Measurements from ENCODE around the gene SNX4. TPM values are rescaled to one million over a fixed set of nuclear protein-coding genes. Genes with fewer than 3 reads are reported as not detected.

SNX4 gene
- total and polyA plus RNA-seq, 4 donors: 25.9 to 54.6 (median 35.2) TPM

GRCh38 chr3:125482406-125482805 lies 37.6 kb downstream of the SNX4 start (continued):
- TF ChIP-seq REST (IDR thresholded peaks at IDR 0.05): peak; percentile 36
- TF ChIP-seq, protein P1, sequence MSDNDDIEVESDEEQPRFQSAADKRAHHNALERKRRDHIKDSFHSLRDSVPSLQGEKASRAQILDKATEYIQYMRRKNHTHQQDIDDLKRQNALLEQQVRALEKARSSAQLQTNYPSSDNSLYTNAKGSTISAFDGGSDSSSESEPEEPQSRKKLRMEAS (IDR thresholded peaks at IDR 0.05): peak; percentile 44
- peak; percentile 100 for TF ChIP-seq SP1 (IDR thresholded peaks at IDR 0.05)
- no peak for TF ChIP-seq GABPA (IDR thresholded peaks at IDR 0.05 in 1 of 2, conservative IDR thresholded peaks at IDR 0.05 in 1 of 2)
- TF ChIP-seq YY1 (IDR thresholded peaks at IDR 0.05): peak; percentile 64
- peak; percentile 100 for TF ChIP-seq HNF4G (IDR thresholded peaks at IDR 0.05)
- TF ChIP-seq FOXA1 (IDR thresholded peaks at IDR 0.05): no peak

GRCh38 chr3:125481786-125482185 lies 38.2 kb downstream of the SNX4 start:
- WGBS: 96% methylated on average over 2 of the region's 2 CpGs
- DNase-seq (ENCODE audit: low spot score): no peak

More at GRCh38 chr3:125481786-125482185, 38.2 kb downstream of the SNX4 start:
- H3K9ac ChIP-seq (ENCODE audit: low read depth in 1 of 2, low read length in 2 of 2): no peak overlapping the region
- no peak for TF ChIP-seq TAF1 (conservative IDR thresholded peaks at IDR 0.05)
- TF ChIP-seq HNF4A (conservative IDR thresholded peaks at IDR 0.05): no peak
- TF ChIP-seq RAD21 (IDR thresholded peaks at IDR 0.05): no peak
- TF ChIP-seq, protein P2, sequence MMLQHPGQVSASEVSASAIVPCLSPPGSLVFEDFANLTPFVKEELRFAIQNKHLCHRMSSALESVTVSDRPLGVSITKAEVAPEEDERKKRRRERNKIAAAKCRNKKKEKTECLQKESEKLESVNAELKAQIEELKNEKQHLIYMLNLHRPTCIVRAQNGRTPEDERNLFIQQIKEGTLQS (IDR thresholded peaks at IDR 0.05): no peak
- TF ChIP-seq, protein P3, sequence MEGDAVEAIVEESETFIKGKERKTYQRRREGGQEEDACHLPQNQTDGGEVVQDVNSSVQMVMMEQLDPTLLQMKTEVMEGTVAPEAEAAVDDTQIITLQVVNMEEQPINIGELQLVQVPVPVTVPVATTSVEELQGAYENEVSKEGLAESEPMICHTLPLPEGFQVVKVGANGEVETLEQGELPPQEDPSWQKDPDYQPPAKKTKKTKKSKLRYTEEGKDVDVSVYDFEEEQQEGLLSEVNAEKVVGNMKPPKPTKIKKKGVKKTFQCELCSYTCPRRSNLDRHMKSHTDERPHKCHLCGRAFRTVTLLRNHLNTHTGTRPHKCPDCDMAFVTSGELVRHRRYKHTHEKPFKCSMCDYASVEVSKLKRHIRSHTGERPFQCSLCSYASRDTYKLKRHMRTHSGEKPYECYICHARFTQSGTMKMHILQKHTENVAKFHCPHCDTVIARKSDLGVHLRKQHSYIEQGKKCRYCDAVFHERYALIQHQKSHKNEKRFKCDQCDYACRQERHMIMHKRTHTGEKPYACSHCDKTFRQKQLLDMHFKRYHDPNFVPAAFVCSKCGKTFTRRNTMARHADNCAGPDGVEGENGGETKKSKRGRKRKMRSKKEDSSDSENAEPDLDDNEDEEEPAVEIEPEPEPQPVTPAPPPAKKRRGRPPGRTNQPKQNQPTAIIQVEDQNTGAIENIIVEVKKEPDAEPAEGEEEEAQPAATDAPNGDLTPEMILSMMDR (IDR thresholded peaks at IDR 0.05; ENCODE audit: low read depth, low read length, missing input control): no peak
- TF ChIP-seq FOXA1 (IDR thresholded peaks at IDR 0.05): no peak
- TF ChIP-seq EGR1 (IDR thresholded peaks at IDR 0.05; ENCODE audit: low read depth in 2 of 2): no peak
- TF ChIP-seq, protein P4, sequence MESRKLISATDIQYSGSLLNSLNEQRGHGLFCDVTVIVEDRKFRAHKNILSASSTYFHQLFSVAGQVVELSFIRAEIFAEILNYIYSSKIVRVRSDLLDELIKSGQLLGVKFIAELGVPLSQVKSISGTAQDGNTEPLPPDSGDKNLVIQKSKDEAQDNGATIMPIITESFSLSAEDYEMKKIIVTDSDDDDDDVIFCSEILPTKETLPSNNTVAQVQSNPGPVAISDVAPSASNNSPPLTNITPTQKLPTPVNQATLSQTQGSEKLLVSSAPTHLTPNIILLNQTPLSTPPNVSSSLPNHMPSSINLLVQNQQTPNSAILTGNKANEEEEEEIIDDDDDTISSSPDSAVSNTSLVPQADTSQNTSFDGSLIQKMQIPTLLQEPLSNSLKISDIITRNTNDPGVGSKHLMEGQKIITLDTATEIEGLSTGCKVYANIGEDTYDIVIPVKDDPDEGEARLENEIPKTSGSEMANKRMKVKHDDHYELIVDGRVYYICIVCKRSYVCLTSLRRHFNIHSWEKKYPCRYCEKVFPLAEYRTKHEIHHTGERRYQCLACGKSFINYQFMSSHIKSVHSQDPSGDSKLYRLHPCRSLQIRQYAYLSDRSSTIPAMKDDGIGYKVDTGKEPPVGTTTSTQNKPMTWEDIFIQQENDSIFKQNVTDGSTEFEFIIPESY (IDR thresholded peaks at IDR 0.05): no peak
- TF ChIP-seq GABPA (IDR thresholded peaks at IDR 0.05 in 1 of 2, conservative IDR thresholded peaks at IDR 0.05 in 1 of 2): no peak
- no peak for TF ChIP-seq NR2F2 (IDR thresholded peaks at IDR 0.05)
- no peak for TF ChIP-seq JUND (IDR thresholded peaks at IDR 0.05)
- TF ChIP-seq, protein P1 (IDR thresholded peaks at IDR 0.05): no peak
- no peak for TF ChIP-seq RXRA (IDR thresholded peaks at IDR 0.05)
- no peak for TF ChIP-seq HNF4G (IDR thresholded peaks at IDR 0.05)
- no peak for TF ChIP-seq SP1 (IDR thresholded peaks at IDR 0.05)
- no peak for TF ChIP-seq YY1 (IDR thresholded peaks at IDR 0.05)
- TF ChIP-seq FOXA2 (IDR thresholded peaks at IDR 0.05): no peak
- TF ChIP-seq REST (IDR thresholded peaks at IDR 0.05): no peak
- H3K36me3 ChIP-seq (ENCODE audit: control insufficient read depth in 4 of 4, insufficient read depth in 3 of 4, low read depth in 1 of 4, low read length in 3 of 4): peaks cover 0 to 13% (median 9%) of the 10 kb centered on the region in 4 donors
- H3K27me3 ChIP-seq (ENCODE audit: control insufficient read depth in 4 of 4, insufficient read depth in 4 of 4, low read length in 3 of 4): no peaks in the 10 kb centered on the region
- no peak overlapping the region for H3K4me3 ChIP-seq (ENCODE audit: low read depth in 1 of 3, low read length in 3 of 3)
- H3K27ac ChIP-seq (ENCODE audit: low read depth in 1 of 2, low read length in 2 of 2): no peak overlapping the region
- H3K9me3 ChIP-seq (ENCODE audit: control insufficient read depth in 4 of 4, low read length in 3 of 4): no peaks in the 10 kb centered on the region
- H3K4me1 ChIP-seq (ENCODE audit: control insufficient read depth in 4 of 4, insufficient read depth in 4 of 4, low read length in 3 of 4): peaks cover 0 to 6% (median 1%) of the 10 kb centered on the region in 4 donors
